Measurements from ENCODE around the gene MYLK2. TPM values are rescaled to one million over a fixed set of nuclear protein-coding genes. Genes with fewer than 3 reads are reported as not detected.

MYLK2 gene
- total RNA-seq, 1 donor = not detected

DNA sequence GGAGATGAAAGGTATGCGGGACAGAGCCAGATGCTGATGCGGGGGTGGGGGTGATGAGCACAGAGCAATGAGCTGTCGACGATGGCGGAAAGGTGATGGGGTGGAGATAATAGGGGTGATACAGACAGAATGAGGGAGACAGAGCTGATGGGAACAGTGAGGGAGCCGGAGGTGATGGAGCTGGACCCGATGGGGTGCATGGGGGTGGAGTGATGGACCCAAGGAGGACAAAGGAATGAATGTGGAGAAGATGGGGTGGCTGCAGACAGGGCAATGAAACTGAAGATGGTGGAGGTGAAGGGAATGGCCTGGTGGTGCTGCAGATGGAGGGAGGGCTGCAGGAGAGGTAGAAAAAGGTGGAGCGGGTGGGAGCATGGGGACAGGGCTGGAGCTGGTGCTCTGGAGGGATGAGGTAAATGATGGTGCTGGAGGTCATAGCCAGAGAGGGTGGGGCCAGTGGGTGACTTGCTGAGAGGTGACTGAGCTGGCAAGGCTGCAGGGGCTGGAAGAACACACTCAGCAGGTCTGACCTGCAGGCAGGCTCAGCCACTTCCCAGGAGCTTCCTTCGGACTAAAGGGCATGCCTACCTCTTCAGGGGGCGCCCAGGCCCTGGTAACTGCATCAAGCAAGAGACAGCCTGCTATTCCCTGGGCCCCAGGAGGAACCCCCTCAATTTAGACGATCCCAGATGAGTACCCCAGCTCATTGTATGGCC is 32.2 kb downstream of the MYLK2 start:
- H3K9me3 ChIP-seq (ENCODE audit: low read depth, low read length) = no peaks in the 10 kb centered on the region
- H3K4me1 ChIP-seq (ENCODE audit: insufficient read depth, low read length) = no peaks in the 10 kb centered on the region
- no peak overlapping the region for H3K4me3 ChIP-seq (ENCODE audit: low read length)
- no peaks in the 10 kb centered on the region for H3K27me3 ChIP-seq (ENCODE audit: insufficient read depth, low read length)

DNA sequence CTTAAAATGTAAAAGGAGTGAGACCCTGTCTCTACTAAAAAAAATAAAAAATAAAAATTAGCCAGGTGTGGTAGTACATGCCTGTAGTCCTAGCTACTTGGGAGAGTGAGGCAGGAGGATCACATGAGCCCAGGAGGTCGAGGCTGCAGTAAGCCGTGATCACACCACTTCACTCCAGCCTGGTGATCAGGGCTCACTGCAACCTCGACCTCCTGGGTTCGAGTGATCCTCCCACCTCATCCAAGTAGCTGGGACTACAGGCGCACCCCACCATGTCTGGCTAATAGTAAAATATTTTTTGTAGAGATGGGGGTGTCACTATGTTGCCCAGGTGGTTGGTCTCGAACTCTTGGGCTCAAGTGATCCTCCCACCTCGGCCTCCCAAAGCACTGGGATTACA is 34.3 kb downstream of the MYLK2 start:
- no peak overlapping the region for H3K4me3 ChIP-seq (ENCODE audit: low read length)
- peaks cover under 1% of the 10 kb centered on the region for H3K27me3 ChIP-seq (ENCODE audit: insufficient read depth, low read length)
- no peaks in the 10 kb centered on the region for H3K4me1 ChIP-seq (ENCODE audit: insufficient read depth, low read length)
- no peaks in the 10 kb centered on the region for H3K9me3 ChIP-seq (ENCODE audit: low read depth, low read length)

DNA sequence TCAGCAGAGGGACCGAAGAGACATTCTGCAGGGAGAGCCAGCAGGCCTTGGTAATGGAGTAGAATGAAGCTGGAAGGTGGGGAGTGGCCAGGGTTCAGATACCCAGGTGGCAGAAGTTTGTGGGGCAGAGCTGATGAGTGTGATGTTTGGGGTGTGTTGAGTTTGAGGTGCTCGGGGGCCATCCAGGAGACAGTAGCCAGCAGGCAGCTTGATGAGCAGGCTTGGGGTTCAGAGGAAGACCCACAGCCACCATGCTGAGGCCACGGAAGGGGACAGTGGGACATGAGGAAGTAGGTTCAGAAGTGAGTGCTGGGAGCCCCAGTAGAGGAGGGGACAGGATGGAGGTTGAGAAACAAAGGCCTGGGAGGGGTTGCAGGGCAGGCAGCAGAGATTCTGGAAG is 37.4 kb downstream of the MYLK2 start:
- H3K4me1 ChIP-seq (ENCODE audit: insufficient read depth, low read length) = peaks cover 11% of the 10 kb centered on the region
- H3K4me3 ChIP-seq (ENCODE audit: low read length) = no peak overlapping the region
- H3K9me3 ChIP-seq (ENCODE audit: low read depth, low read length) = no peaks in the 10 kb centered on the region
- H3K27me3 ChIP-seq (ENCODE audit: insufficient read depth, low read length) = peaks cover 23% of the 10 kb centered on the region

DNA sequence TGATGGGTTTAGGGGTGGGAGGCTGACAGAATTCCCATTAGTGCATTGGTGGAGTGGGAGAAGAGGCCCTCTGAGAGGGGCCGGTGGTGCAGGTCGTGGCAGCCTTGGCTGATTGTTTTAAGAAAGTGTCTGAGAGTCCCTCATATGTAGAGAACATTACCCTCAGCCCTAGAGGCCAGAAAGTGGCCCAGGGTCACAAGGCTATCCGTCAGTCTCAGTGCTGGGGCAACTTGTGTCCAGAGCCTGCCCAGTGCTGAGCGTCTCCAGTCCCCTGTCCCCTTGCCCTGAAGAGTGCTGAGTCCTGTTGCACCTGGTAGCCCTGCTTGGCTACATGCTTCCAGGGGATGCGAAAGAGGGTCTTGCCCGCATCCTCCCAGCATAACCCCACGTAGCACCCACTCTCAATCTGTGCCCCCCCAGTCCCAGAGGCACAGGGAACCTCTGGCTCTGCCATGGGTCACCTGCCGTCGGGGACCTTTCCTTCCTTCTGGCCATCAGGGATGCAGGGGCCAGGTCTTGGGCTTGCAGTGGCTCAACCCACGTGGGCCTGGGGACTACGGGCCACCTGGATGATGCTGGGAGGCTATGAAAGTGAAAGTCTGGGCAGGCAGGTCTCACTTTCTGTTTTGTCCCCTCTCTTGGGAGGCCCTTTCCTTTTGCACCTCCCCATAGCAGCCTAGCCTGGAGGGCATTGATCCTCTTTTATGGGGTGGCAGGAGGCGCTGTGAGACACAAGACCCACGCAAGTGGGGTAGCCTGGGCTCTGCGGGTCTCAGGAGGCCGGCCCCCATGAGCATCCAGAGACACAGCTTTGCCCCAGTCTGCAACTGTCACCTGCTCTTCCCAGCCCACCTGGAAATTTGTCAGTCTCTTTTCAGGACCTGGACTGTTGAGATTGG is 39.0 kb downstream of the MYLK2 start:
- H3K27me3 ChIP-seq (ENCODE audit: insufficient read depth, low read length) = peaks cover 23% of the 10 kb centered on the region
- peaks cover 11% of the 10 kb centered on the region for H3K4me1 ChIP-seq (ENCODE audit: insufficient read depth, low read length)
- no peak overlapping the region for H3K4me3 ChIP-seq (ENCODE audit: low read length)
- H3K9me3 ChIP-seq (ENCODE audit: low read depth, low read length) = no peaks in the 10 kb centered on the region

DNA sequence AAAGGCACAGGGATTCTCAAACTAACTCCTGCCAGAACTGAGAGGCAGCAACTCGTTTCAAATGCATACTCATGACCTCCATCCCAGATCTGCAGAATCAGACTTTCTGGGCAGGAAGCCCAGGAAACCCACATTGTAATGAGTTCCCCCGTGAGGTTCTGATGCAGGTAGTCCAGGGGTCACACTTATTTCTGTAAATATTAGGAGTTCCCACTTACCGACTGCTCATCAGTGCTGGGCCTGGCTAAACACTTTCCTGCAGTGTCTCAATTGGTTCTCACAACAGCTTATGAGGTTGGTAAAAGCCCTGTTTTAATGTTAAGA is 39.6 kb downstream of the MYLK2 start:
- peaks cover 23% of the 10 kb centered on the region for H3K27me3 ChIP-seq (ENCODE audit: insufficient read depth, low read length)
- no peaks in the 10 kb centered on the region for H3K9me3 ChIP-seq (ENCODE audit: low read depth, low read length)
- H3K4me3 ChIP-seq (ENCODE audit: low read length) = no peak overlapping the region
- peaks cover 11% of the 10 kb centered on the region for H3K4me1 ChIP-seq (ENCODE audit: insufficient read depth, low read length)

DNA sequence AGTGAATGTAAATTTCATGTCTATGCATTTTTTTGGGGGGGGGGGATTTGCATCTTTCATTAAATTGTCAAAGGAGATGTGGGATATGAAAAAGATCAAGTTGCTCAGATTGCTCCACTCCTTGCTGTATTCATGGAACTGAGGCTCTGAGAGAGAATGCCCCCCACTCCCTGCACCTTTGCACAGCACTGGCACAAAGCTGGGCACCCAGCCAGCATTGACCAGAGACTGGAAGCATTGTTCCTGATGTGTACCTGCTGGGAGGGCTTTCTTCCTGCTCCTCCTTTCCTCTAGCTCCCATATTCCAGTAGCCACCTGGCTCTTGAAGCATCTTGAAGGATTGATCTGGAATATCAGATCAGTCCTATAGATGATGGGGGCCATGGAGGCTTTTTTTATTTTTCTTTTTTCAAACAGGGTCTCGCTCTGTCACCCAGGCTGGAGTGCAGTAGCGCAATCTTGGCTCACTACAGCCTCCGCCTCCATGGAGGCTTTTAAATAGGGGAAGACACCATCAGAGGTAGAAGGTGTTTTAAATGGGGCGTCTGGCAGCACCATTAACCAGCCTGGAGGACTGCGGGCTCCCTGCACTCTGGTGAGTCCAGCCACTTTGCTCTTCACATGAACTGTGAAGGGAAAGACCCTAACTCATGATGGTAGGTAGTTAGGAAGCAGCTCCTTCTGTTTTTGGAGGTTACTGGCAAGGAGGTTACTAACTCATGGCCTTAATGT is 40.3 kb downstream of the MYLK2 start:
- no peaks in the 10 kb centered on the region for H3K9me3 ChIP-seq (ENCODE audit: low read depth, low read length)
- no peak overlapping the region for H3K4me3 ChIP-seq (ENCODE audit: low read length)
- peaks cover 11% of the 10 kb centered on the region for H3K4me1 ChIP-seq (ENCODE audit: insufficient read depth, low read length)
- H3K27me3 ChIP-seq (ENCODE audit: insufficient read depth, low read length) = peaks cover 23% of the 10 kb centered on the region

DNA sequence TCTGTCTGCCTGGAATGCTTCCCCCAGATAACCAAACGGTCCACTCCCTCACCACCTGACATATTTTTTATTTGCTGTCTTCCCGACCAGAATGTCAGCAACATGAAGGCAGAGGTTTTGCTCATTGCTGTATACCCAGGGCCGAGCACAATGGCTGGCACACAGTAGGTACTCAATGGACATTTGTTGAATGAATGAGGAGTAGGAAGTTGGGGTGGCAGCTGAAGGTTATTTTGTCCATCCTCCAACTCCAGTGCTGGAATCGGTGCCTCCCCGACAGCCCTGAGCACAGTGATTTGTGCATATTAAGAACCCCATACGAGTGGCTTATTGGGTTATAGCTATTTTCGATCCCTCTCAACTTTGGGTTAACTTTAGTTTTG is 40.8 kb downstream of the MYLK2 start:
- H3K27me3 ChIP-seq (ENCODE audit: insufficient read depth, low read length) = peaks cover 23% of the 10 kb centered on the region
- no peak overlapping the region for H3K4me3 ChIP-seq (ENCODE audit: low read length)
- H3K4me1 ChIP-seq (ENCODE audit: insufficient read depth, low read length) = peaks cover 11% of the 10 kb centered on the region
- no peaks in the 10 kb centered on the region for H3K9me3 ChIP-seq (ENCODE audit: low read depth, low read length)

DNA sequence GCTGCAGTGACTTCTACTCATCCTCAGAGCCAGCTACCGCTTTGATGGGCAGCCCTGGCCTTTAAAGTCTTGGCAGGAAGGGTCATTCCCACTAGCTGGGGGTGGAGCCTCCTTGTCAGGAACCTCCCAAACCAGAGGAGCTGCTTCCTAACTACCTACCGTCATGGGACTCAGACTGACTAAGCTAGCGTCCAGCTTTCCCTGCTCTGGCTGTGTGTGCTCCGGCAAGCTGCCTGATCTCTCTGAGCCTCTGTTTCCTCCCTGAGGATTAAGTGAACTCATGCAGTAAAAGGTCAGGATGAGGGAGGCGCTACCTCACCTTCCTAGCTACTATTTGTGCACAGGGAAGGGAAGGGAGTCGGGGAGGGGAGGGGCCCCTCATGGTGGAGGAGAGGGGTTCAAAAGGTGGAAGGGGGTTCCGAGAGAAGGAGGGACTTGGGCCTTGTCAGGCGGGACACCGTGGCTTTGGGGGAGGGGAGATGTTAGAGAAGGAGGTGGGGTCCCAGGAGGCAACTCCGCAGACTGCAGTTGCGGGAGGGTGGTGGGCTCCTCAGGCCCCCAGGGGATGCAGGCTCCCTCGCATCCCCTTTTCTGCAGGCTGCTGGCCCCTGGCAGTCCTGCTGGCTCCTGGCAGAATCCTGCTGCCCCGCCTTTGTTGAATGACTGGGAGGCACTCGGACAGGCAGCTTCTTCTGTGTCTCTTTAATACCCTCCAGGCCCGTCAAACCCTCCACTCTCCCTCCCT is 41.4 kb downstream of the MYLK2 start:
- H3K27me3 ChIP-seq (ENCODE audit: insufficient read depth, low read length) = peaks cover 23% of the 10 kb centered on the region
- H3K4me3 ChIP-seq (ENCODE audit: low read length) = no peak overlapping the region
- no peaks in the 10 kb centered on the region for H3K9me3 ChIP-seq (ENCODE audit: low read depth, low read length)
- peaks cover 11% of the 10 kb centered on the region for H3K4me1 ChIP-seq (ENCODE audit: insufficient read depth, low read length)

DNA sequence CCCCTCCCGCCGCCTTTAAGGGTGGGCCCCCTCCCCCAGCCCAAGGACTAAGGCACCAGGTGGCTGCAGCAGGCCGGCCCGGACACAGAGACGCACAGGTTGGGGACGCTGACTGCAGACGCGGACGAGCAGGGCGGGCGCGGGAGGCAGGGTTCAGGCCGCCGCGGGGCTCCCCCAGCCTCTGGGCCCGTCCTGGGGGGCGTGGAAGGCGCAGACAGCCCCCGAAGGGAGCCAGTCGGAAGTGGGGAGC is 41.9 kb downstream of the MYLK2 start:
- Histone ChIP-seq H3K9me3 (ENCODE audit: low read depth, low read length) (no peaks in the 10 kb centered on the region), H3K4me1 (ENCODE audit: insufficient read depth, low read length) (peaks cover 11% of the 10 kb centered on the region), H3K4me3 (ENCODE audit: low read length) (peak overlapping the region; percentile 18), H3K27me3 (ENCODE audit: insufficient read depth, low read length) (peaks cover 23% of the 10 kb centered on the region)

DNA sequence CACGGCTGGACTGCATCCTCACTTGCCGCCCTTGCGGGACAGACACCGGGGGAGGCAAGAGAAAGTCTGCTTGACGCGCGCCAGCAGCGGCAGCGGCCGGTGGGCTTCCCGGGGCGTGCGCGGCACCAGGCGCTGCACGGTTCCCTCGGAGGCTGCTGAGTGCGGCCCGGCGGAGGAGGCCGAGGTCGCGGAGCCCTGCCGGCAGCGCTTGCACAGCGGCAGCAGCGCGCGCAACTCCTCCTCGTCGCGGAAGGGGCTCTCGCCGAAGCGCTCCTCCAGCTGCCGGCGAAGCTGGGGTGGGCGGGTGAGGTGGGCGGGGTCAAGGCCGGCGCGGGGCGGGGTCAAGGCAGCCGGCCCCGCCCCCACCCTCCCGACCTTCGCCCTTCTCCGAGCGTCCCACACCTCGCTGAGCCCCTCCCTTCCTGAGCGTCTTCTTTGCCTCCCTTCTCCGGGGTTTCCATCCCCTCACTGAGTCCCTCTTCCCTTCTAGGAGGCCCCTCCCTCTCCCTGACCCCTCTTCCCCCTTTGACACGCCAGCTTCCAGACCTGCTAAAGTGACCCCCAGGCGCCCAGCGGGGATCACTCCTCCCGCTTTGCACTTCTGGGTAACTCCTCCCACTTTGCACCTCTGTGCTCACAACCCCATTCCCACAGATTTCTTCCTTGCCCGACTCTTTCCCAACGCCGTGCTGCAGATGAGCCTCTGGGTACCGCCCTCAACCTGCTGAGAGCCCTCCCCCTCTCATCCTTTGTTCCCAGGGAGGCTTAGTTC is 42.4 kb downstream of the MYLK2 start:
- H3K4me1 ChIP-seq (ENCODE audit: insufficient read depth, low read length) = peaks cover 11% of the 10 kb centered on the region
- peaks cover 23% of the 10 kb centered on the region for H3K27me3 ChIP-seq (ENCODE audit: insufficient read depth, low read length)
- peak overlapping the region; percentile 18 for H3K4me3 ChIP-seq (ENCODE audit: low read length)
- no peaks in the 10 kb centered on the region for H3K9me3 ChIP-seq (ENCODE audit: low read depth, low read length)

DNA sequence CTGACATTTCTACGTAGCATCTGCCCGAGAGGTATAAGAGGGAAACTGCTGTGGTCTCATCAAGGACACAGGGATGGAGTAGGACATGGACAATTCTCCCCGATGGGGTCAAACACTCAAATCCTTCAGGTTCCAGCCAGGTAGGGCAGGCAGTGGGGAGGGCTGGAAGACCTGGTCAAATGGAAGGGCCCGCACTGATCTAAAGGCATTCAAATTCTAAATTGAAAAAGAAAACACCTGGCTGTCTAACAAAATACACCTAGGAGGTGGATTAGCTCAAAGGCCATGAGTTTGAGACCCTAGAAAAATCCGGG is 43.0 kb downstream of the MYLK2 start:
- Histone ChIP-seq H3K4me3 (ENCODE audit: low read length) (no peak overlapping the region), H3K27me3 (ENCODE audit: insufficient read depth, low read length) (peaks cover 23% of the 10 kb centered on the region), H3K9me3 (ENCODE audit: low read depth, low read length) (no peaks in the 10 kb centered on the region), H3K4me1 (ENCODE audit: insufficient read depth, low read length) (peaks cover 11% of the 10 kb centered on the region)

DNA sequence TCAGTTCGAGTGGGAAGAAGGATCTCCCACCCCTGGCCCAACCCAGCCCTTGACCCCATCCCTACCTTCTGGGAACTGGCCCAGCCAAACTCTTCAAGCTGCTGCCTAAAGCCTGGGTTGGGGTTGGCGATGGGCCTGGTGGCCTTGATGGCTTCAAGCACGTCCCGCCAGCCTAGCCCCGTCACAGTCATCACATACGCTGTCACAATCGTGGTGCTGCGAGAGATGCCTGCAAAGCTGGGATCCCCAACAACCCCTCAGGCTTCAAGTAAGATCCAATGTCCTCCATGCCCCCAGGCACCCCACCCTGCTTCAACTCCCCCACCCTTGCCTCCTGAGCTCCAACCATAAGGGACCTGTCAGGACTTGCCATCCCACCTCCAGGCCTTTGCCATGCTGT is 43.4 kb downstream of the MYLK2 start:
- Histone ChIP-seq H3K9me3 (ENCODE audit: low read depth, low read length) (no peaks in the 10 kb centered on the region), H3K27me3 (ENCODE audit: insufficient read depth, low read length) (peaks cover 23% of the 10 kb centered on the region), H3K4me1 (ENCODE audit: insufficient read depth, low read length) (peaks cover 11% of the 10 kb centered on the region), H3K4me3 (ENCODE audit: low read length) (no peak overlapping the region)

DNA sequence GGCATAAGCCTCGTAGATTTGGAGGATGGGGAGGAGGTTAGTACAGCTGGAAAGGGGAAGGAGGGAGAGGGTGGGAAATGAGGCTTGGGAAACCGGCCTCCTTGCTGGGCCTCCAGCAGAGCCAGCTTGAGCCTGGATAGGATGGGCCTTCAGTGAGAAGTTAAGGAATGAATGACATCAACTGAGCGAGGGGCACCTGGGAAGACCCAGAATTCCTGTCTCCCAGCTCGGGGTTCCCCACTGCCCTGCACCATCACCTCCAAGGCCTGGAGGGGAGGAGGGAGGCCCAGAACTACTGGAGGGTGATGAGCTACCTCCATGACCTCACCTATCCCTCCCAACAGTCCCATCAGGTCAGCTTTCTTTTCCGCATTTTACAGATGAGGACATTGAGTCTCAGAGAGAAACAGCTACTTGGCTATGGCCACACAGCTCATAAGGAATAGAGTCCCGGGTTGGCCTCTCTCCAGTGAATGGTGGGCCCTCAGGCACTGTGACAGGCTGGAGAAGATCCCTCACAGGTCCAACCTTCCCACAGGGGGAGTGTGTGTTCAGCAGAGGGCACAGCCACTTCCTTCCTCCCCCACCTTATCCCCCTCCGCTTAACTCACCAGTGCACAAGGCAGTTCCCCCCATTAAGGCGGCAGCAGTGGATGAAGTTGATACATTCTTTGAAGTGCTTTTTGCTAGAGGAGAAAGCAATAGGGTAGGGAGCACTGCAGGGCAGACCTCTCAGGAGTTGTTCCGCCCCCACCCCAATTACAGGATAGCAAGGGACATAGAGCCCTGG is 44.3 kb downstream of the MYLK2 start:
- Histone ChIP-seq H3K4me1 (ENCODE audit: insufficient read depth, low read length) (peaks cover 11% of the 10 kb centered on the region), H3K27me3 (ENCODE audit: insufficient read depth, low read length) (peaks cover 23% of the 10 kb centered on the region)

More for the DNA sequence above, 44.3 kb downstream of the MYLK2 start:
- Histone ChIP-seq H3K9me3 (ENCODE audit: low read depth, low read length) (no peaks in the 10 kb centered on the region), H3K4me3 (ENCODE audit: low read length) (no peak overlapping the region)

All from mononuclear cell (primary cell).